Measurements from ENCODE around the gene PEX1. TPM values are rescaled to one million over a fixed set of nuclear protein-coding genes. Genes with fewer than 3 reads are reported as not detected.

PEX1 gene
- total RNA-seq, 4 donors from 2014 or later, result 30.6 to 49.5 (median 35.6) TPM

DNA sequence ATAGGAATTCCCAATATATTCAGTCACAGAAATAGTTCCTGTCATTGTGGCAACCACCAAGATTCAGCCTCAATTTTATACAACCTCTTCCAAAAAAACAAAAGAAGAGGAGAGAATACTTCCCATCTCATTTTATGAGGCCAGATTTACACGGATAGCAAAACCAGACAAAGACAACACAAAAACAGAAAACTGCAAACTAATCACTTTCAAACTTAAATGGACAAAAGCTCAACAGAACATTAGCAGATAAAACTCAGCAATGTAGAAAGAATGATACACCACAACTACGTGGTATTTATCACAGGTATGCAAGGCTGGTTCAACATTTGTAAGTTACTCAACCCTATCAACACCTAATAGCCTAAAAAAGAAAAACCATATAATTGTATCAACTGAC is 22.0 kb downstream of the PEX1 start:
- WGBS, 2 donors, result 90 to 94% methylated on average over 2 of the region's 2 CpGs
- Histone ChIP-seq H3K27ac (no peak overlapping the region), H3K36me3 (peaks cover 9 to 21% of the 10 kb centered on the region in 2 donors), H3K4me1 (no peaks in the 10 kb centered on the region), H3K27me3 (no peaks in the 10 kb centered on the region), H3K4me3 (replicated peaks in 1 of 3) (no peak overlapping the region), H3K9me3 (no peaks in the 10 kb centered on the region)
- TF ChIP-seq, protein P1, sequence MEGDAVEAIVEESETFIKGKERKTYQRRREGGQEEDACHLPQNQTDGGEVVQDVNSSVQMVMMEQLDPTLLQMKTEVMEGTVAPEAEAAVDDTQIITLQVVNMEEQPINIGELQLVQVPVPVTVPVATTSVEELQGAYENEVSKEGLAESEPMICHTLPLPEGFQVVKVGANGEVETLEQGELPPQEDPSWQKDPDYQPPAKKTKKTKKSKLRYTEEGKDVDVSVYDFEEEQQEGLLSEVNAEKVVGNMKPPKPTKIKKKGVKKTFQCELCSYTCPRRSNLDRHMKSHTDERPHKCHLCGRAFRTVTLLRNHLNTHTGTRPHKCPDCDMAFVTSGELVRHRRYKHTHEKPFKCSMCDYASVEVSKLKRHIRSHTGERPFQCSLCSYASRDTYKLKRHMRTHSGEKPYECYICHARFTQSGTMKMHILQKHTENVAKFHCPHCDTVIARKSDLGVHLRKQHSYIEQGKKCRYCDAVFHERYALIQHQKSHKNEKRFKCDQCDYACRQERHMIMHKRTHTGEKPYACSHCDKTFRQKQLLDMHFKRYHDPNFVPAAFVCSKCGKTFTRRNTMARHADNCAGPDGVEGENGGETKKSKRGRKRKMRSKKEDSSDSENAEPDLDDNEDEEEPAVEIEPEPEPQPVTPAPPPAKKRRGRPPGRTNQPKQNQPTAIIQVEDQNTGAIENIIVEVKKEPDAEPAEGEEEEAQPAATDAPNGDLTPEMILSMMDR (IDR thresholded peaks at IDR 0.05), result no peak
- TF ChIP-seq POLR2A (IDR thresholded peaks at IDR 0.05), result no peak
- no peak for DNase-seq
- intact Hi-C loops (cut with DNase I), result no loop called here

DNA sequence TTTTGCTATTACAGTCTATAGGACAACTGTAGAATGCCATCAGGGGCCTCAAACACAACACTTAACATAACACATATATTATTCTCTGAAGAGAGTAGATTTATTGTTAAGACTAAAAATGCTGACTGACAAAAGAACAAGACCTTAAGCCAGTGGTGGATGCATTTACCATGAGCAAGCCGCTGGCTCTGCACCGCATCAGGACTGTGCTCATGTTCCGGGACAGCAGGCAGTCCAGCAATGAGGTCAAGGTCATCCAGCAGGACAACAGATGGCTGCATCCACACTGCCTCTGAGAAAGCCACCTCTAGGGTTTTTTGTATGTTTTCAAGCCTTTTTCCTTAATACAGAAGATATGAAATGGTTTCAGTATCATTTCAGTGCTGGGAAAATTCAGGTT is 23.8 kb downstream of the PEX1 start:
- 91 to 93% methylated on average over 3 of the region's 3 CpGs for WGBS, 2 donors
- Histone ChIP-seq H3K4me1 (no peaks in the 10 kb centered on the region), H3K27ac (no peak overlapping the region), H3K4me3 (replicated peaks in 1 of 3) (no peak overlapping the region), H3K9me3 (no peaks in the 10 kb centered on the region), H3K27me3 (no peaks in the 10 kb centered on the region), H3K36me3 (peaks cover 18 to 30% of the 10 kb centered on the region in 2 donors)
- DNase-seq, result no peak
- intact Hi-C loops (cut with DNase I), result no loop called here
- TF ChIP-seq, protein P1 (IDR thresholded peaks at IDR 0.05), result no peak
- TF ChIP-seq POLR2A (IDR thresholded peaks at IDR 0.05), result no peak

DNA sequence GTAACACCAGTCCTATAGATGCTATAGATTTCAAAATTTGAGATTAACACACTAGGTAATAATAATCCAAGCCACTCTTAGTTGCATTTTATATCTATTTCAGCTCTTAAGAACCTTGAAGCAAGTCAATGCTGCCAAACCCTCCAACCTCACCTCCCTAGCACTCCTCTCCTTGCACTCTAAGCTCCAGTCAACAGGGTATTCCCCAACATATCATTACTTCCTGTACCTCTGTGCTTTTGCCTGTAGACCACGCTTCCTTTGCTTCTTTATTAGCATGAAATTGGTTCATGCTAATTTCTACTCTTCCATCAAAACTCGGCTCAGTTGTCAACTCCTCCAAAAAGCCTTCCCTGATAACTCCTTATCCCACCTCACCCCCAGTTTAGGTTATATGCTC is 24.6 kb downstream of the PEX1 start:
- intact Hi-C loops (cut with DNase I), result no loop called here

DNA sequence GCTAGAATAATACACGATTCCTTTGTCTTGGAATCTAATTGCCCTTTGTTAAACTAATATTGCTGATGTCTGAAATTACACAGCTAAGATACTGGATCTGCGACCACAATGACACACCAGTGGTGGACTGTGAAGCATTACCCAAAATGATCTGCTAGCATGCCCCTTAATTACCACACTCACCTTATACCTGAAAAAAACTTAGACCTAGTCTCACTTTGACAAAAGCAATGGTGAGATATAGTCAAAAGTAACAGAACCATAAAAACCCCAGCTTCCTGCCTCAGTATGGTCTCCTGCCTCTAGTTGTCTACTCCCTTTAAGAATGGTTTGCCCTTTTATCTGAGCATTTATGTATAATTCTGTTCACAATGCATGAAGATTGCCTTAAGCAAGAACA is 29.8 kb downstream of the PEX1 start:
- intact Hi-C loops (cut with DNase I), result no loop called here
- H3K9me3 ChIP-seq, result no peaks in the 10 kb centered on the region
- no peaks in the 10 kb centered on the region for H3K27me3 ChIP-seq
- TF ChIP-seq, protein P1 (IDR thresholded peaks at IDR 0.05), result no peak
- no peak for TF ChIP-seq POLR2A (IDR thresholded peaks at IDR 0.05)
- no peak overlapping the region for H3K27ac ChIP-seq
- H3K4me1 ChIP-seq, result no peaks in the 10 kb centered on the region
- DNase-seq, result no peak
- no peak overlapping the region for H3K4me3 ChIP-seq (replicated peaks in 1 of 3)
- H3K36me3 ChIP-seq, result peaks cover 24 to 36% of the 10 kb centered on the region in 2 donors
- WGBS, 2 donors, result 89 to 93% methylated on average over 2 of the region's 2 CpGs

More for the DNA sequence above, 24.6 kb downstream of the PEX1 start:
- Histone ChIP-seq H3K27me3 (no peaks in the 10 kb centered on the region), H3K4me1 (no peaks in the 10 kb centered on the region), H3K4me3 (replicated peaks in 1 of 3) (no peak overlapping the region), H3K27ac (no peak overlapping the region), H3K36me3 (peaks cover 26 to 30% of the 10 kb centered on the region in 2 donors), H3K9me3 (no peaks in the 10 kb centered on the region)
- 92 to 95% methylated on average over 2 of the region's 2 CpGs for WGBS, 2 donors
- no peak for TF ChIP-seq POLR2A (IDR thresholded peaks at IDR 0.05)
- TF ChIP-seq, protein P1 (IDR thresholded peaks at IDR 0.05), result no peak
- no peak for DNase-seq

DNA sequence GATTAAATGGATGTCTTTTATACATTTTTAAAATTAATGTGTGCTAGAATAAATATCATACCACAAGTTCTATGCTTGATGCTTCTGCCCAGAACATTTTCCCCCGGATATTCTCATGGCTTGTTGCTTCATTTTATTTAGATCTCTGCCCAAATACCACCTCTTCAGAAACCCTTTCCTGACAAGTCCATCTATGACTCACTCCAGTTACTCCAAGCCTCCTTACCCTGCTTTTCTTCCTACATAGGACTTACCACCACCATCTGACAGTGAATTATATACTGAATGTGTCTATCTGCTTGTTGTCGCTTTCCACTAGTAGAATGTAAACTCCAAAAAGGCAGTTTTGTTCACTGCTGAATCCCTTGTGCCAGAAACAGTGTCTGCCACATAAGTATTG is 31.4 kb downstream of the PEX1 start:
- no peaks in the 10 kb centered on the region for H3K4me1 ChIP-seq
- H3K4me3 ChIP-seq (replicated peaks in 1 of 3), result no peak overlapping the region
- 94 to 95% methylated on average over 2 of the region's 2 CpGs for WGBS, 2 donors
- H3K36me3 ChIP-seq, result peaks cover 36 to 45% of the 10 kb centered on the region in 2 donors
- no peak for TF ChIP-seq POLR2A (IDR thresholded peaks at IDR 0.05)
- TF ChIP-seq, protein P1 (IDR thresholded peaks at IDR 0.05), result no peak
- DNase-seq, result no peak
- no peaks in the 10 kb centered on the region for H3K27me3 ChIP-seq
- no peak overlapping the region for H3K27ac ChIP-seq
- H3K9me3 ChIP-seq, result no peaks in the 10 kb centered on the region
- intact Hi-C loops (cut with DNase I), result no loop called here
